HEK293 (cell line): ENCODE results near the gene LMO4.

Experiments
- IKZF3 ChIP-seq: fragments of 450-650 bp; IDR thresholded peaks from 2 replicates; pipeline ENCODE4 v1.5.0; 2018; ENCODE audit warnings: missing biosample characterization, mild to moderate bottlenecking, missing genetic modification characterization, moderate library complexity
- KLF10 ChIP-seq: fragments of 450-650 bp; IDR thresholded peaks from 2 replicates; pipeline ENCODE4 v1.5.1; 2018; ENCODE audit warnings: missing biosample characterization, mild to moderate bottlenecking, missing genetic modification characterization
- KLF16 ChIP-seq: fragments of 450-650 bp; formaldehyde crosslinking; IDR thresholded peaks from 2 replicates; pipeline ENCODE4 v1.5.1; 2017; ENCODE audit warnings: missing biosample characterization, missing genetic modification characterization
- KLF17 ChIP-seq: fragments of 450-650 bp; formaldehyde crosslinking; IDR thresholded peaks from 2 replicates; pipeline ENCODE4 v1.5.1; 2016; ENCODE audit warnings: missing biosample characterization, missing genetic modification characterization
- KLF9 ChIP-seq: fragments of 450-650 bp; formaldehyde crosslinking; IDR thresholded peaks from 2 replicates; pipeline ENCODE4 v1.5.1; 2016; ENCODE audit warnings: missing biosample characterization, missing genetic modification characterization, low read depth
- PRDM1 ChIP-seq: fragments of 450-650 bp; formaldehyde crosslinking; IDR thresholded peaks from 2 replicates; pipeline ENCODE4; 2016; ENCODE audit warnings: missing biosample characterization, missing genetic modification characterization
- SALL2 ChIP-seq: fragments of 450-650 bp; formaldehyde crosslinking; IDR thresholded peaks from 2 replicates; pipeline ENCODE4 v1.5.0; 2017; ENCODE audit warnings: missing biosample characterization, mild to moderate bottlenecking, missing genetic modification characterization, borderline replicate concordance
- SCRT2 ChIP-seq: fragments of 450-650 bp; formaldehyde crosslinking; IDR thresholded peaks from 2 replicates; pipeline ENCODE4 v1.5.1; 2016; ENCODE audit warnings: missing biosample characterization, missing genetic modification characterization
- SP2 ChIP-seq: fragments of 450-650 bp; formaldehyde crosslinking; IDR thresholded peaks from 2 replicates; pipeline ENCODE4 v1.5.1; 2016; ENCODE audit warnings: missing biosample characterization, missing genetic modification characterization
- YY1 ChIP-seq: fragments of 450-650 bp; formaldehyde crosslinking; IDR thresholded peaks from 2 replicates; pipeline ENCODE4 v1.5.1; 2018; ENCODE audit warnings: missing biosample characterization, missing genetic modification characterization
- YY2 ChIP-seq: fragments of 450-650 bp; formaldehyde crosslinking; IDR thresholded peaks from 2 replicates; pipeline ENCODE4 v1.5.1; 2016; ENCODE audit warnings: missing biosample characterization, missing genetic modification characterization
- ZBTB1 ChIP-seq: fragments of 450-650 bp; formaldehyde crosslinking; IDR thresholded peaks from 2 replicates; pipeline ENCODE4 v1.5.1; 2016; ENCODE audit warnings: missing biosample characterization, missing genetic modification characterization
- ZNF133 ChIP-seq: fragments of 450-650 bp; formaldehyde crosslinking; IDR thresholded peaks from 2 replicates; pipeline ENCODE4 v1.5.1; 2016; ENCODE audit warnings: missing biosample characterization, missing genetic modification characterization
- ZNF138 ChIP-seq: fragments of 450-650 bp; formaldehyde crosslinking; IDR thresholded peaks from 2 replicates; pipeline ENCODE4 v1.5.1; 2016; ENCODE audit warnings: missing biosample characterization, missing genetic modification characterization, borderline replicate concordance
- ZNF174 ChIP-seq: fragments of 450-650 bp; formaldehyde crosslinking; IDR thresholded peaks from 2 replicates; pipeline ENCODE4 v1.5.0; 2017; ENCODE audit warnings: missing biosample characterization, mild to moderate bottlenecking, missing genetic modification characterization
- ZNF19 ChIP-seq: fragments of 450-650 bp; formaldehyde crosslinking; IDR thresholded peaks from 2 replicates; pipeline ENCODE4; 2016; ENCODE audit warnings: missing biosample characterization, missing genetic modification characterization, low read depth
- ZNF2 ChIP-seq: fragments of 450-650 bp; formaldehyde crosslinking; IDR thresholded peaks from 2 replicates; pipeline ENCODE4 v1.5.1; 2016; ENCODE audit warnings: missing biosample characterization, missing genetic modification characterization
- ZNF202 ChIP-seq: fragments of 450-650 bp; formaldehyde crosslinking; IDR thresholded peaks from 2 replicates; pipeline ENCODE4 v1.5.1; 2016; ENCODE audit warnings: missing biosample characterization, missing genetic modification characterization, borderline replicate concordance
- ZNF280C ChIP-seq: fragments of 450-650 bp; formaldehyde crosslinking; IDR thresholded peaks from 2 replicates; pipeline ENCODE4 v1.5.1; 2016; ENCODE audit warnings: missing biosample characterization, missing genetic modification characterization
- ZNF280D ChIP-seq: fragments of 450-650 bp; formaldehyde crosslinking; IDR thresholded peaks from 2 replicates; pipeline ENCODE4 v1.5.1; 2016; ENCODE audit warnings: missing biosample characterization, missing genetic modification characterization
- ZNF48 ChIP-seq: fragments of 450-650 bp; formaldehyde crosslinking; IDR thresholded peaks from 2 replicates; pipeline ENCODE4 v1.5.1; 2016; ENCODE audit warnings: missing biosample characterization, missing genetic modification characterization
- ZNF530 ChIP-seq: fragments of 450-650 bp; formaldehyde crosslinking; IDR thresholded peaks from 2 replicates; pipeline ENCODE4 v1.5.1; 2016; ENCODE audit warnings: low read depth, missing biosample characterization, missing genetic modification characterization
- ZNF544 ChIP-seq: fragments of 450-650 bp; formaldehyde crosslinking; IDR thresholded peaks from 2 replicates; pipeline ENCODE4 v1.5.0; 2017; ENCODE audit warnings: missing biosample characterization, missing genetic modification characterization
- ZNF560 ChIP-seq: fragments of 450-650 bp; formaldehyde crosslinking; IDR thresholded peaks from 2 replicates; pipeline ENCODE4 v1.5.1; 2017; ENCODE audit warnings: missing biosample characterization, missing genetic modification characterization, borderline replicate concordance
- ZNF639 ChIP-seq: fragments of 450-650 bp; formaldehyde crosslinking; IDR thresholded peaks from 2 replicates; pipeline ENCODE4 v1.5.1; 2016; ENCODE audit warnings: missing biosample characterization, missing genetic modification characterization
- ZNF645 ChIP-seq: fragments of 450-650 bp; formaldehyde crosslinking; IDR thresholded peaks from 2 replicates; pipeline ENCODE4; 2016; ENCODE audit warnings: missing biosample characterization, missing genetic modification characterization
- ZNF747 ChIP-seq: fragments of 450-650 bp; formaldehyde crosslinking; IDR thresholded peaks from 2 replicates; pipeline ENCODE4 v1.5.1; 2016; ENCODE audit warnings: missing biosample characterization, missing genetic modification characterization
- ZSCAN30 ChIP-seq: fragments of 450-650 bp; IDR thresholded peaks from 2 replicates; pipeline ENCODE4 v1.5.1; 2018; ENCODE audit warnings: missing biosample characterization, mild to moderate bottlenecking, missing genetic modification characterization, moderate library complexity

The LMO4 gene

GRCh38 chr1:87325982-87326738, 2.5 kb upstream of the LMO4 start (continued):
- TF ChIP-seq ZNF48 (tag by site-specific recombination) (no peak), SP2 (tag by site-specific recombination) (no peak), ZNF639 (tag by site-specific recombination) (no peak), KLF16 (tag by site-specific recombination) (no peak), YY1 (tag by site-specific recombination) (no peak), ZBTB1 (tag by site-specific recombination) (no peak), ZNF530 (tag by site-specific recombination) (no peak), SALL2 (tag by site-specific recombination) (no peak), ZNF174 (tag by site-specific recombination) (no peak), ZSCAN30 (tag by site-specific recombination) (no peak), ZNF544 (tag by site-specific recombination) (no peak), ZNF19 (tag by site-specific recombination) (no peak), IKZF3 (tag by site-specific recombination) (no peak), KLF9 (no peak), ZNF560 (tag by site-specific recombination) (no peak), ZNF280C (tag by site-specific recombination) (no peak), ZNF2 (tag by site-specific recombination) (peak; percentile 98), ZNF133 (tag by site-specific recombination) (no peak), ZNF645 (tag by site-specific recombination) (no peak), PRDM1 (tag by site-specific recombination) (peak; percentile 65; the same call in 1 of the 2 replicates), KLF17 (tag by site-specific recombination) (0 out of 2 replicates have a peak, but pooled peaks have one; percentile 19), YY2 (tag by site-specific recombination) (no peak), ZNF202 (tag by site-specific recombination) (no peak), ZNF747 (tag by site-specific recombination) (no peak), KLF10 (tag by site-specific recombination) (no peak), SCRT2 (tag by site-specific recombination) (no peak), ZNF280D (no peak), ZNF138 (no peak)
